Stomach (tissue), 9 donors: ENCODE results near the gene EIF4H. TPM values are rescaled to one million over a fixed set of nuclear protein-coding genes. Genes with fewer than 3 reads are reported as not detected.

Source experiments
- DNase-seq, 2 donors: peaks; one replicate each; pipeline versions ENCODE4 v3.0.0 to v3.0.0-alpha.2; 2013 to 2019
- H3K27ac ChIP-seq, 5 donors: fragments of 200-600 bp in 4 of 5; sonication (generic) in 4 of 5; one replicate each; pipeline ENCODE4 v1.5.1; 2013 to 2019; ENCODE audit warnings: mild to moderate bottlenecking in 1 of 5, moderate library complexity in 1 of 5
- H3K27me3 ChIP-seq, 3 donors: fragments of 200-600 bp; sonication (generic); one replicate each; pipeline ENCODE4 v1.5.1; 2017 to 2019; ENCODE audit warnings: mixed run types in 1 of 3
- H3K36me3 ChIP-seq, 4 donors: fragments of 200-600 bp; sonication (generic); 1 replicate in 3 of 4; 2 replicates in 1 of 4; pipeline ENCODE4 v1.5.1; 2016 to 2019
- H3K4me1 ChIP-seq, 4 donors: fragments of 200-600 bp; sonication (generic); one replicate each; pipeline ENCODE4 v1.5.1; 2016 to 2019
- H3K4me3 ChIP-seq, 4 donors: fragments of 200-600 bp; sonication (generic) in 3 of 4; one replicate each; pipeline ENCODE4 v1.5.1; 2016 to 2019; ENCODE audit warnings: mild to moderate bottlenecking in 1 of 4
- H3K9me3 ChIP-seq, 4 donors: fragments of 200-600 bp; sonication (generic); one replicate each; pipeline ENCODE4 v1.5.1; 2016 to 2019
- EP300 ChIP-seq: sonication (generic); formaldehyde crosslinking; IDR thresholded peaks from one replicate; pipeline ENCODE4 v1.6.1; 2017; ENCODE audit warnings: antibody characterized with exemption
- POLR2A ChIP-seq, 4 donors: fragments of 450-650 bp; IDR thresholded peaks; one replicate each; pipeline ENCODE4 v1.6.1; 2016; ENCODE audit warnings: antibody characterized with exemption in 4 of 4, control low read depth in 2 of 4, mild to moderate bottlenecking in 1 of 4, moderate library complexity in 1 of 4
- POLR2AphosphoS5 ChIP-seq, 3 donors: sonication (generic); formaldehyde crosslinking; IDR thresholded peaks; one replicate each; pipeline ENCODE4 v1.6.1; 2016; ENCODE audit warnings: antibody characterized with exemption in 3 of 3
- WGBS, 5 donors: extraction: QIAGEN DNeasy Blood & Tissue Kit in 3 of 5; methylation state at CpG; one replicate each; pipeline versions ENCODE4 v1.1.5 to v1.1.7; 2013 to 2018; 5-methylcytosine and 5-hydroxymethylcytosine counted together
- intact Hi-C: fragments of 100-400 bp; cut with DNase I; formaldehyde crosslinking; loops from one replicate; pipeline ENCODE4 v1.15.1; 2023; ENCODE audit warnings: low total_unique reads
- polyA plus RNA-seq, 3 donors: library from polyadenylated mRNA; stranded (reverse); fragments of 200-250 nt; gene quantifications; one replicate each; pipeline ENCODE4 v1.2.3, GENCODE V29; 2013
- total RNA-seq, 5 donors: library from RNA; depleted of rRNA; stranded (reverse); fragments of >200 nt; gene quantifications; one replicate each; pipeline versions ENCODE4 v1.1.0 to v1.2.3, GENCODE V29; 2014 to 2016
- TF ChIP-seq, protein P1 (sequence below), 7 experiments: fragments of 450-650 bp in 4 of 7; fragments of 200-600 bp in 3 of 7; sonication (generic) in 3 of 7; IDR thresholded peaks; one replicate each; pipeline ENCODE4 v1.5.1; 2016 to 2019; ENCODE audit warnings: antibody characterized with exemption in 7 of 7, control low read depth in 2 of 7, mild to moderate bottlenecking in 1 of 7
- donor health status: healthy with polysubstance abuse.
- donor health status: Bipolar disorder and iron deficiency.
- donor health status: healthy.

Gene EIF4H
- total and polyA plus RNA-seq, 8 donors, result 71.2 to 235 (median 165) TPM

DNA sequence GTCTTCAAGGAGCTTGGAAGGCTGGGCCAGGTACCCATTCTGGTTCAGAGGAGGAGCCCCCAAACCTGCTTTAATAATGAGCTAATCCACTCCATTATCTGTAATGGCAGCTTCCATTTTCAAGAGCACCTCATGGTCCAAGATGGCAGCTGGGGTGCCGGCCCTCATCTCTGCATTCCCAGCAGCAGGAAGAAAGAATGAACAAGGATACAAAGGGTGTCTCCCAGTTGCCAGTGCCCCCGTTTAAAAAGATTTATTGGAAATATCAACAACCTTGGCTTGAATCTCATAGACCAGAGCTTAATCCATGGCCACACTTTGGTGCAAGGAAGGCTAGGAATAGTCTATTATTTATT, 44.2 kb downstream of the EIF4H start:
- Histone ChIP-seq H3K27ac (peak overlapping the region in 1 of 5 donors; percentile 48), H3K4me3 (no peak overlapping the region), H3K36me3 (peaks cover 0 to 11% (median 0%) of the 10 kb centered on the region in 4 donors), H3K4me1 (peaks cover 0 to 39% (median 2%) of the 10 kb centered on the region in 4 donors), H3K27me3 (no peaks in the 10 kb centered on the region), H3K9me3 (no peaks in the 10 kb centered on the region)
- DNase-seq, result no peak
- no peak for TF ChIP-seq POLR2A (IDR thresholded peaks at IDR 0.05)
- no peak for TF ChIP-seq POLR2AphosphoS5 (IDR thresholded peaks at IDR 0.05)
- TF ChIP-seq, protein P1, sequence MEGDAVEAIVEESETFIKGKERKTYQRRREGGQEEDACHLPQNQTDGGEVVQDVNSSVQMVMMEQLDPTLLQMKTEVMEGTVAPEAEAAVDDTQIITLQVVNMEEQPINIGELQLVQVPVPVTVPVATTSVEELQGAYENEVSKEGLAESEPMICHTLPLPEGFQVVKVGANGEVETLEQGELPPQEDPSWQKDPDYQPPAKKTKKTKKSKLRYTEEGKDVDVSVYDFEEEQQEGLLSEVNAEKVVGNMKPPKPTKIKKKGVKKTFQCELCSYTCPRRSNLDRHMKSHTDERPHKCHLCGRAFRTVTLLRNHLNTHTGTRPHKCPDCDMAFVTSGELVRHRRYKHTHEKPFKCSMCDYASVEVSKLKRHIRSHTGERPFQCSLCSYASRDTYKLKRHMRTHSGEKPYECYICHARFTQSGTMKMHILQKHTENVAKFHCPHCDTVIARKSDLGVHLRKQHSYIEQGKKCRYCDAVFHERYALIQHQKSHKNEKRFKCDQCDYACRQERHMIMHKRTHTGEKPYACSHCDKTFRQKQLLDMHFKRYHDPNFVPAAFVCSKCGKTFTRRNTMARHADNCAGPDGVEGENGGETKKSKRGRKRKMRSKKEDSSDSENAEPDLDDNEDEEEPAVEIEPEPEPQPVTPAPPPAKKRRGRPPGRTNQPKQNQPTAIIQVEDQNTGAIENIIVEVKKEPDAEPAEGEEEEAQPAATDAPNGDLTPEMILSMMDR (IDR thresholded peaks at IDR 0.05), result no peak
- no peak for TF ChIP-seq EP300
- 83 to 95% (median 85%) methylated on average over 2 of the region's 2 CpGs for WGBS, 5 donors
- intact Hi-C loops, result no loop called here

DNA sequence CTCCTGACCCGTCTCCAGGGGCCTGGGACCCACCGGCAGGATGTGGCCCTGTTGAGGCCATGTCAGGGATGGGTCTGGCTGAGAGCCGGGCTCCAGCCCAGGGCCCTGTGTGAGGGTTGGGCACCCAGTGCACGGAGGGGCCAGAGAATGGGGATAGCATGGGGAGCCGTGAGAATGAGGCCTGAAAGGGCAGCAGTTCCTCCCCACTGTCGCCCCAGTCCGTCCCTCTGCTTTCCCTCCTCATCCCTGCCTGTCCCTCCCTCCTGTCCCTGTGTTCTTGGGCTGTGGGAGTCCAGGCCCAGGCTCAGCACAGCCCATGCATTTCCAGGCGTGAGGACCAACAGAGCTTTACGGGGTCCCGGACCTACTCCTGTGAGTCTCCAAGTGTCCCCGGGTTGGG, 45.3 kb downstream of the EIF4H start:
- Histone ChIP-seq H3K36me3 (peaks cover 0 to 21% (median 2%) of the 10 kb centered on the region in 4 donors), H3K27me3 (no peaks in the 10 kb centered on the region), H3K4me3 (no peak overlapping the region), H3K4me1 (peaks cover 0 to 39% (median 2%) of the 10 kb centered on the region in 4 donors), H3K9me3 (no peaks in the 10 kb centered on the region), H3K27ac (no peak overlapping the region)
- intact Hi-C loops, result no loop called here
- no peak for DNase-seq
- TF ChIP-seq, protein P1 (IDR thresholded peaks at IDR 0.05), result no peak
- TF ChIP-seq POLR2A (IDR thresholded peaks at IDR 0.05) (no peak), EP300 (no peak), POLR2AphosphoS5 (IDR thresholded peaks at IDR 0.05) (no peak)
- 77 to 89% (median 87%) methylated on average over 7 to 11 of the region's 11 CpGs for WGBS, 5 donors

DNA sequence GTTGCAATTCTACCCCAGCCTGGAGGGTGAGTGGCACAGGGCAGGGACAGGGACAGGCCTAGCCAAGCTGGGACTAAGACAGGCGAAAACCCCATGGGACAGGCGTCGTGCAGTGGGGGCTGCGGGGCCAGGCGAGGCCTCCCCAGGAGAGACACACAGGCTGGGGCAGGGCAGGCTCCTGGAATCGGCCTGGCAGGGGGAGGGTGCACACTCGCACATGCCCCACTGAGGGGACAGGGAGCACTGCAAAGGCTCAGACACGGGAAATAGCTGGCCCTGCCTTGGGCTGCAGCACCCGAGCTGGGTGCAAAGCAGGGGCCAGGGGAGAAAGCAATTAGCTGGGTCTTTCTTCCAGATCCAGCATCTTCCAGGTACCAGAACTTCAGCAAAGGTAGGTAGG, 46.1 kb downstream of the EIF4H start:
- H3K36me3 ChIP-seq, result peaks cover 0 to 28% (median 7%) of the 10 kb centered on the region in 4 donors
- no peaks in the 10 kb centered on the region for H3K9me3 ChIP-seq
- no peak for DNase-seq
- intact Hi-C loops, result no loop called here
- 73 to 100% (median 82%) methylated on average over 3 to 9 of the region's 9 CpGs for WGBS, 5 donors
- H3K27me3 ChIP-seq, result no peaks in the 10 kb centered on the region
- H3K4me1 ChIP-seq, result peaks cover 0 to 39% (median 2%) of the 10 kb centered on the region in 4 donors
- H3K27ac ChIP-seq, result no peak overlapping the region
- TF ChIP-seq POLR2AphosphoS5 (IDR thresholded peaks at IDR 0.05) (no peak), EP300 (no peak), POLR2A (IDR thresholded peaks at IDR 0.05) (no peak)
- TF ChIP-seq, protein P1 (IDR thresholded peaks at IDR 0.05), result no peak
- H3K4me3 ChIP-seq, result no peak overlapping the region

DNA sequence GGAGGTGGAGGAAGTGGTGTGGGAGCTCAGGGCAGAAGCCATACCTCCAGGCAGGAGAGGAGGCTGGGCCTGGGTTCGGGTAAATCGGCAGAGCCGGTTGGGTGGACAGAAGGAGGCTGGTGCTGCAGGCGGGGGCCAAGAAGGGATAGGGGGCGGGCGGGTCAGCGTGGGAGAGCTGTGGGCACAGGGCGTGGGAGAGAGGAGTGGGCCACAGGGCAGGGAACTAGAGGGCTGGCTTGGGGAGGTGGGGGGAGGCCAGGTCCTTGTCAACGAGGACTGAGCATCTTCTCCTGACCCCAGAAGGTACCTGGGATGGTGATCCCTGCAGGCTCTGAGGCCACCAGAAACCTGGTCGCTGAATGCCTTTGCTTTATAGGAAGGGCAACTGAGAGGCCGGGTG, 47.6 kb downstream of the EIF4H start:
- Histone ChIP-seq H3K9me3 (no peaks in the 10 kb centered on the region), H3K36me3 (peaks cover 0 to 41% (median 19%) of the 10 kb centered on the region in 4 donors), H3K27me3 (no peaks in the 10 kb centered on the region), H3K27ac (no peak overlapping the region), H3K4me1 (peaks cover 0 to 34% (median 2%) of the 10 kb centered on the region in 4 donors), H3K4me3 (no peak overlapping the region)
- 88 to 90% (median 89%) methylated on average over 9 to 11 of the region's 11 CpGs for WGBS, 5 donors
- no peak for TF ChIP-seq EP300
- TF ChIP-seq POLR2AphosphoS5 (IDR thresholded peaks at IDR 0.05), result no peak
- TF ChIP-seq, protein P1 (IDR thresholded peaks at IDR 0.05), result no peak
- no peak for TF ChIP-seq POLR2A (IDR thresholded peaks at IDR 0.05)
- intact Hi-C loops, result no loop called here
- DNase-seq, result no peak
